GM21723 (cell line): Measurements from ENCODE around the gene CFAP74.
"Not testable (repeated sequence)": the region's sequence is repeated elsewhere in the genome, so short reads cannot be mapped to it uniquely, and the experiment has no call there.

Source experiments
- ATAC-seq: cut with Tn5 transposase; IDR thresholded peaks from one replicate; pipeline ENCODE4 v1.9.1; 2021; ENCODE audit warnings: mild to moderate bottlenecking, moderate library complexity; ENCODE audit not compliant: unreplicated experiment

CFAP74 gene

DNA sequence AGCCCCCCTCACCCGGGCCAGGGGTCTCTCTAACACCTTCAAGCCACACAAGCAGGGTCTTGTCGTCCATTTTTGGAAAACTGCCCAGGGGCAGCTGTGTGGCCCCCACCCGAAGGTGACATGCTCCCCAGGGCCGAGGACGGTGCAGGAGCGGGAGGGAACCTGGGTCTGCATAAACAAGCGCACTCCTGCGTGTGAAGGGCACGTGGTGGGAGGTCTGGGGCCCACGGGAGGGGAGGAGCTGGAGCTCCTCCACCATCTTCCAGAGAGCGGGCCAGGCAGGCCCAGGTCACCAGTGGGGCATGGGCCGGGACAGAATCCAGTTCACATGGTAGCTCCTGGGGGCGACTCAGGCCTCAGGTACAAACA lies 16.5 kb downstream of the CFAP74 start:
- ATAC-seq = no peak

DNA sequence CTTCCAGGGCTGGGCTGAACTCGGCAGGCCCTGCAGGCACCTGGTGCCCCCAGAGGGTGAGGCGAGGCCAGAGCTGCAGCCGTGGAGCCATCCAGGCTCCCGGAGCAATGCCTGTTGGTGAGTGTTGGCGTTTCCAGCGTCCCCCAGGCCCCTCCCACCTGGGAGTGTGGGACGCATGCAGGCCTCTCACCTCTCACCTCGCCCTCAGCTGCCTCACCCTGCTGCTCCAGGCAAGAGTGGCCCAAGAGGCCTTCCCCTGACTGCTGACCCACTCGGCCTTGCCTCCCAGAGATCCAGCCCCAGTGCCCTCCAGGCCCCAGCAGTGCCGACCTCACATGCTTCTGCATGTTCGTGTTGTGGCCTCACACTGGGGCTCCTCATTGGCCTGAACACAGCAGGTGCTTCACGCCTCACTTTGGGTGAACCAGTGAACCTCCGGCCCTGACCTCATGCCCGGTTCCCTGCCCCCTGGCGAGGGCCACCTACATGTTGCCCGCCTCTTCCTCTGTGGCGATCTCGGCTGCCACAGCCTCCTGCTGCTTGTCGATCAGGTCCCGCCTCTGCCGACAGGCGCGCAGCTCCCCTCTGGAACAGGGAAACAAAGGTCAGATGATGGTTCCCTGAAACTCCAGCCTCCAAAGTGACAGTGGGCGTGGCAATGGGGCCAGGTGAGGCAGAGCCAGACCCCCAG lies 17.0 kb downstream of the CFAP74 start:
- ATAC-seq = no peak

DNA sequence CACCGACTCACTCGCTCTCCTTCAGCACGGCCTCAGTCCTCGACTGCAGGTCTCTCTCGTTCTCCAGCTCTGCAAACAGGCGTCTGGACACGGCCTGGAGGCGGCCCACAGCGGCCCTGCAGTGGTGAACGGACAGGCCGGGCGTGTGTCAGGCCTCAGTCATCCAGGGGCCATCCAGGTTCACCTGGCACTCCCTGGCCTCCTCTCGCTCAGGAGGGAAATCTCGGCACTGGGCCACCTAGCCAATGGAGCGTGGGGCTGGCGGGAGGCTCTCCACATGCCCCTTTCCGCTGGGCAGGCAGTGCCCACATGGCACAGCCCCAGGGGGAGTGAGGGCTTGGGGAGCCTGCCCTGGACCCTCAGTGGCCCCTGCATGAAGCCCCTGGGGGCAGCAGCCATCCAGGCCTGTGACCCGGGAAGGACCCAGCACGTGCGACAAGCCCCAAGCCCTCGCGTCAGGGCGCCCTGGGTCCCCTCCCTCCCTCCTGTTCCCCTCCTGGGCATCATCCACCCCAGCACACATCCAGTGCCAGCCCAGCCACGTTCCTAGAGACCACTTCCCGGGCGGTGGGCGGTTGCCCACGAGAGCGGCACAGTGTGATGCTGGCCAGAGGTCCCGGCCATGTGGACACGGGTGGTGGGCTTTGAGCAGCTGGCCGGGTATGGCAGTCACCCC lies 18.1 kb downstream of the CFAP74 start:
- ATAC-seq = no peak

DNA sequence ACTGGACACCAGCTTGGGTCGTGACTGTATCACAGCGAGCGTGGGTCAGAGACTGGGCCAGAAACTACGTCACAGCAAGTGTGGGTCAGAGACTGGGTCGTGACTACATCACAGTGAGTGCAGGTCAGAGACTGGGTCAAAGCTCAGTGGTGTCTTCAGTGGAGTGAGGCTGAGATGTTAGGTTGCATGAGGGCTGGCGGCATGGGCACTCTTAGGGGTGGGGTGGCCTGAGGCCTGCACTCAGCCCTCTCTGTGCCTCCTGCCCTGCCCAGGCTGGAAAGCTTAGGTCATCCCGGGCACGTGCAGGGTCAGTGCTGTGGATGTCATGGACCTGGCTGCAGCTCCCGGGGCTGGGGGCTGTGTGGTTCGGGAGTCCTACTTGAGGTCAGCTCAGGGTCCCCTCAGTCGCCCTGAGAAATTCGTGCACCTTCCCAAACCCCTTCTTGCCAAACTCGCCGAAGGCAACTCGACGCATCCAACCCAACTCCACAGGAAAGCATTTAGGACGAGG lies 19.0 kb downstream of the CFAP74 start:
- no peak for ATAC-seq

DNA sequence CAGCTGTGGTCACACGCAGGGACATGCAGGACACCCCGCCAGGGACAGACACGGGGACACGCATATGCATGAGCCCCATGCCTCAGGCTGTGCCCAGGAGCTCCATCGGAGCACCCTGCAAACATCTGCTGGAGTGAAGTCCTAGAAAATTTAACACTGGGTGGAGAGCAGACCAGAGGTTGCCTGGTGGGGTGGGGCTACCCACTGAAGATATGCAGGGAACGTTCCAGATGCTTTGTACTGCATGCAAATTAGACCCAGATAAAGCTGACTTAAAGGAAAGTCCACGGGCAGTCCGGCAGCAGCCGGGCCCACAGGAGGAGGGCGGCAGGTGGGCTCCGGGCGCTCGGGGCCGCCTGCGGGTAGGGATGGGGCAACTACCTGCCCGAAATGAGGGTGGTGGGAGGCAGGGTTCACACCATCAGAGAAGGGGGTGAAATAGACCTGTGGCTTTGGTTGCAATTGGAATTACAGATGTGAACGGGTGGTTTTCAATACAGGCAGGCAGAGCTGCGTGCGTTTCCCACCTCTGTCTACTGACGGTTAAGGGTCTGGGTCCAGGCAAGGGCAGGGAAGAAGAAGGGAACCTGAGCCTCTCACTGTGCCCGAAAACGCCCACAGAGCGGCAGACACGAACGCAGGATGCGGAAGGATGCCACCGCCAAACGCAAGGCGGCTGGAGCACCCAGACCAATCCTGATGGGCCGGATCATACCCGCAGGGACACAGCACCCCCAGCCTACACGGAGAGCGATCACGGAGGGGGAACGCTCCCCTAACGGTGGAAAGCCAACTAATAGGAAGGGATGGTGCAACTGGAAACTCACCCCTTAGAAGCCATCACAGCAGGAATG lies 21.0 kb downstream of the CFAP74 start:
- ATAC-seq = no peak

DNA sequence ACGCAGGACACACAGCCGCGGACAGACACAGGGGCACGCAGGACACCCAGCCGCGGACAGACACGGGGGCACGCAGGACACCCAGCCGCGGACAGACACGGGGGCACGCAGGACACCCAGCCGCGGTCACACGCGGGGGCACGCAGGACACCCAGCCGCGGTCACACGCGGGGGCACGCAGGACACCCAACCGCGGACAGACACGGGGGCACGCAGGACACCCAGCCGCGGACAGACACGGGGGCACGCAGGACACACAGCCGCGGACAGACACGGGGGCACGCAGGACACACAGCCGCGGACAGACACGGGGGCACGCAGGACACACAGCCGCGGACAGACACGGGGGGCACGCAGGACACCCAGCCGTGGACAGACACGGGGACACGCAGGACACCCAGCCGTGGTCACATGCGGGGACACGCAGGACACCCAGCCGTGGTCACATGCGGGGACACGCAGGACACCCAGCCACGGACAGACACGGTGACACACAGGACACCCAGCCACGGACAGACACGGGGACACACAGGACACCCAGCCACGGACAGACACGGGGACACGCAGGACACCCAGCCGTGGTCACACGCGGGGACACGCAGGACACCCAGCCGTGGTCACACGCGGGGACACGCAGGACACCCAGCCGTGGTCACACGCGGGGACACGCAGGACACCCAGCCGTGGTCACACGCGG lies 21.8 kb downstream of the CFAP74 start:
- ATAC-seq = not testable (repeated sequence)

DNA sequence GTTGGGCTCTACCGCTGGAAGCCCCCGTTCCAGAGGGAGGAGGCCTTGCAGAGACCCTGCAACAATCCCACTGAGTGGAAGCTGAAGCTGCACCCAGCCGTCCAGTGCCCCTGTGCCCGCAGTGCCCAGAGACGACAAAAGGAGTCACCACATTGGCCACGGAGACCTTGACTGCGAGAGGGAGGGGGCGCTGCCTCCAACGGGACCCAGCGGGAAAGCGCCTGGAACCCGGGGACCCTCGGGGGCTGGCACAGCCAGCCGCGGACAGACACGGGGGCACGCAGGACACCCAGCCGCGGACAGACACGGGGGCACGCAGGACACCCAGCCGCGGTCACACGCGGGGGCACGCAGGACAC lies 22.5 kb downstream of the CFAP74 start:
- no peak for ATAC-seq

DNA sequence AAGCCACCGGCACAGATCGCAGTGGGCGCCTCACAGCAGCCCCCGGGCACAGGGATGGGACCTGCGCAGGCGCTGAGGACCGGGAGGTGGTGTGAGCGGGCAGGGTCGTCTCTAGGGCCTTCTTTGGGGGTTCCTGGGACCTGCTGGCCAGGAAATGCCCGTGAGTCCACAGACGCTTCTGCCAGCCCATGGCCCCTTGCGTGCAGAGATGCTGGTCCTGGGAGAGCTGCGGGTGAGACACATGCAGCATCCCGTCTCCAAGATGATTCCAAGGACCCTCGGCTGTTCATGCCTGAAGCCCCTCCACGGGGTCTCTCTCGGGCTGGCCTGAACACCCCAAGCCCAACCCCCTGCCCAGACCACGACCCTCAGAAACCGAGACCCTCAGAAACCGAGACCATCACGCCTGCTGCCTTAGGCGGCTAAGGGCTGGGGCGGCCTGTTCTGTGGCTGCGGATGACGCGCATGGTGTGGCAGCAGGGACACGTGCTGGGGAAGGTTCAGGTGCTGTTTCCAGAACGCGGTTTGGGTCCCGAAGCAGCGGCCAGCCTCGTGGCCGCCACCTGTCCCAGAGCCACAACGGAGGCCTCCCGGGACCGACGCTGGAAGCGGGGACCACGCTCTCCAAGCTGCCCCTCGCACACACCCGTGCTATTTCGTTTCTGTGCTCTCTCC lies 23.0 kb downstream of the CFAP74 start:
- no peak for ATAC-seq

DNA sequence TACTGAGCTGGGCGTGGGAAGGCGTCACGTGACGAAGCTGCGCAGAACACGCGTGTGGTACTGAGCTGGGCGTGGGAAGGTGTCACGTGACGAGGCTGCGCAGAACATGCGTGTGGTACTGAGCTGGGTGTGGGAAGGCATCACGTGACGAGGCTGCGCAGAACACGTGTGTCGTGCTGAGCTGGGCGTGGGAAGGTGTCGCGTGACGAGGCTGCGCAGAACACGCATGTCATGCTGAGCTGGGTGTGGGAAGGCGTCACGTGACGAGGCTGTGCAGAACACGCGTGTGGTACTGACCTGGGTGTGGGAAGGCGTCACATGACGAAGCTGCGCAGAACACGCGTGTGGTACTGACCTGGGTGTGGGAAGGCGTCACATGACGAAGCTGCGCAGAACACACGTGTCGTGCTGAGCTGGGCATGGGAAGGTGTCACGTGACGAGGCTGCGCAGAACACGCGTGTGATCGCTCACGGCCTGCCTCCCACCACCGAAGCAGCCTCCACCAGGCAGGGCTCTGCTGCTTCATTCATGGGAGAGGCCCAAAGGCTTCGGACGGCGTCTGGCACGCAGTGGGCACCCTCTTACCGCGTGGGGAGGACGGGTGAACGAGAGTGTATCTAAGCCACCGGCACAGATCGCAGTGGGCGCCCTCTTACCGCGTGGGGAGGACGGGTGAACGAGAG lies 24.0 kb downstream of the CFAP74 start:
- no peak for ATAC-seq

DNA sequence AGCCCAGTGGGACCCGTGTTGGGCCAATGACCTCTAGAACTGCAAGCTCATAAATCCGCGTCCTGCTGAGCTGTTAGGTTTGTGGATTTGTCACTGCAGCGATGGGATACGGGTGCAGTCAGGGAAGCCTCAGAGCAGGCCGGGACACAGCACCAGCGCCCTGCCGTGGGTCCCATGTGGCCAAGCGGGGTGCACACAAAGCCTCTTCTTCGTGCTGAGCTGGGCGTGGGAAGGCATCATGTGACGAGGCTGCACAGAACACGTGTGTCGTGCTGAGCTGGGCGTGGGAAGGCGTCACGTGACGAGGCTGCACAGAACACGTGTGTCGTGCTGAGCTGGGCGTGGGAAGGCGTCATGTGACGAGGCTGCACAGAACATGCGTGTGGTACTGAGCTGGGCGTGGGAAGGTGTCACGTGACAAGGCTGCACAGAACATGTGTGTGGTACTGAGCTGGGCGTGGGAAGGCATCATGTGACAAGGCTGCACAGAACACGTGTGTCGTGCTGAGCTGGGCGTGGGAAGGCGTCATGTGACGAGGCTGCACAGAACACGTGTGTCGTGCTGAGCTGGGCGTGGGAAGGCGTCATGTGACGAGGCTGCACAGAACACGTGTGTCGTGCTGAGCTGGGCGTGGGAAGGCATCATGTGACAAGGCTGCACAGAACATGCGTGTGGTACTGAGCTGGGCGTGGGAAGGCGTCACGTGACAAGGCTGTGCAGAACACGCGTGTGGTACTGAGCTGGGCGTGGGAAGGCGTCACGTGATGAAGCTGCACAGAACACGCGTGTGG lies 24.7 kb downstream of the CFAP74 start:
- ATAC-seq = not testable (repeated sequence)

DNA sequence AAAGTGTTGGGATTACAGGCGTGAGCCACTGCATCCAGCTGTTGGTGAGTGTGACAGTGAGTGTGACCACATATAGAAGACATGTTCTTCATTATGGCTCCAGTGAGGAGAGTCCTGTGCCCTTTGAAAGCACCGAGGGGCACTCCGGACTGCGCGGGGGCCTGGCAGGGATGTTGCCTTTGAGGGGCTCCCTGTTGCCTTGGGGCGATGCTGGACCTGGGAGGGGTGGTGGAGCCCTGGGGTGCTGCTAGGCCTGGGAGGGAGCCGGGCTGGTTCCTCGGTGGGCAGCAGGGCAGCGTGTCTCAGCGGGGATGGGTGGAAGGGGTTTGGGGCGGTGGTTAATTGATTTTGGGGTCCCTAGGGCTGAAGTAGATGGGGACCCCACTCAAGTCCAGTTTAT lies 25.5 kb downstream of the CFAP74 start:
- no peak for ATAC-seq

DNA sequence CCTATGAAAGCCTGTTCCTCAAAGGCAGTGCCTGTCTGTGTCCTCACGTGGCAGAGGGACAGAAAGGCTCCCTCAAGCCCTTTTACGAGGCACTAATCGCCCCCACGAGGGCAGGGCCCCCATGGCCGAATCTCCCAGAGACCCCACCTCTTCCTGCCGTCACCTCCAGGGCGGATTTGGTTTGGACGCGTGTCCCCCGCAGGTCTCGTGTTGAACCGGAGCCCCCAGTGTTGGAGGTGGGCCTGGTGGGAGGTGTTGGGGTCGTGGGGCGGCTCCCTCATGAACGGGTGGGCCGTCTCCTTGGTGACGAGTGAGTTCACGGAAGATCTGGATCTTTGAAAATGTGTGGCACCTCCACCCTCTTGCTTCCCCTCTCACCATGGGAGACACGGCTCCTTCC lies 27.6 kb downstream of the CFAP74 start:
- ATAC-seq = no peak

DNA sequence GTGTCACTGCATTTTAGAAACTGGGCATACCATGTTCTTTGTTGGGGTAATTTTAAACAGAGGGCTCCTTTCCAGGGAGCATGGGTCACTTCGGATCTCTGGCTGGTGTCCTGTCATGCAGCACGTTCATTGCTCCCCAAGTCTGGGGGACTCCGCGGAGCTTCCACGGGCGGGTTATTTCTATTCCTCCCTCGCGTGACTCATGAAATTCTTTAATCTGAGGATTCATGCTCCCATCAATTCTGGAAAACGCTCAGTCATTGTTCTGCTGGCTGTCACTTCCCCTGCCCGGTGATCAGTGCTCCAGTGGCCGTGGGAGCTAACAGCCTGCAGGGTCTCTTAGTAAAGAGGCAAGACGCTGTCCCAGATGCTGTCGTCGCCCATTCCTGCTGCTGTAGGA lies 28.1 kb downstream of the CFAP74 start:
- ATAC-seq = no peak

DNA sequence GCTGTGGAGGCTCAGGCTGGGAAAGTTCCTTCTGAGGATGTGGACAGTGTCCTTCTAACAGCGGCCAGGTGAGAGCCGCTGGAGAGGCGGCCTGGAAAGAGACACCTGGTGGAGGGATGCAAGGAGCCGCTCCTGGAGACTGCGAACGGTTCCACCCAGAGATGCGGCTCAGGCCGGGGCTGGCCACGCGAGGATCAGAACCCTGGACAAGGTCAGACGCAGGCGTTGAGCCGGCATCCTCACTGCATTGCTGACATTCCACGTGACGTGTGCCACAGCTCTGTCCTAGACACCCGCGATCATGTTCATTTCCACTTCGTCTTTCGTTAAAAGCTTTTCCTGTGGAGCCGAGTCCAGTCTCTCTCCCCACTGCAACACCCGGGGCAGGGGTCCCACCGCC lies 28.8 kb downstream of the CFAP74 start:
- no peak for ATAC-seq

DNA sequence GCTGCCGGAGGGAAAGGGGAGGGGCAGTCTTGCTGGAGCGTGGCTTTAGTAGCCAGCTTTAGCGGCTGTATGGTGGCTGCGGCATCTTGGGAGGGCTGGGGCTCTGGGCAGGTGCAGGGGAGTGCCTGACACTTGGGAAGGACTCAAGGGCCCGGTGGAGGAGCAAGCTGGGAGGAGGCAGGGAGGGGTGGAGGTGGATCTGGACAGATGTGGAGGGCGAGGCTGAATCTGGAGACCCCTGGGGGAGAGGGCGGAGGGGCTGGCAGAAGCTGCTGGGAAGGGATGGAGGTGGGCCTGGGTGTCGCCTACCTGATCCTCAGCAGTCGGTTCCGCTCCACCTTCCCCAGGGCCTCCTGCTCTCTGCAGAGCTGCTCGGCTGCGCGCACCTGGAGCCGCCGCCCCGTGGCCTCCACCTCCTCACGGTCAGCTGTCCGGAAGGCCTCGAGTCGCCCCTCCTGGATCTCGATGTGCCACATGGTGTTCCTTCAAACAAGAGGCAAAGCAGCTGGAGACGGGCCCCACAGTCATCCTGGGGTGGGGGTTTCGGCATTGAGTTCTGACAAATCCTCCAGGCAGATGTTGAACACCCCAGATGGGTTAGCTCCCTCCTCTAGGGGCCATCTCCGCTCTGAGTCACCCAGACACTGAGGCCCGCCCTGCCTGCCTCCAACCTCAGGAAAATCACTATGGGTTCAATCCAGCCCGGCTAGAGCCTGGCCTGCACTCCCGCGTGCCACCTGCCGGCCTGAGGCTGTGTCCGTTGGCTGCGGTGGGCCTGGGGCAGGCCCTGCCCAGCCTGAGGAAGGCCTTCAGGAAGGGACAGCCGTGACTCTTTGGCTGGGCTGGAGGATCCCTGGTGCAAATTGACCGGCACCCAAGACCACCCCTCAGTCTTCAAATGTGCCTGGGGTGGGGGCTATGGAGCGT lies 29.6 kb downstream of the CFAP74 start:
- ATAC-seq = no peak

DNA sequence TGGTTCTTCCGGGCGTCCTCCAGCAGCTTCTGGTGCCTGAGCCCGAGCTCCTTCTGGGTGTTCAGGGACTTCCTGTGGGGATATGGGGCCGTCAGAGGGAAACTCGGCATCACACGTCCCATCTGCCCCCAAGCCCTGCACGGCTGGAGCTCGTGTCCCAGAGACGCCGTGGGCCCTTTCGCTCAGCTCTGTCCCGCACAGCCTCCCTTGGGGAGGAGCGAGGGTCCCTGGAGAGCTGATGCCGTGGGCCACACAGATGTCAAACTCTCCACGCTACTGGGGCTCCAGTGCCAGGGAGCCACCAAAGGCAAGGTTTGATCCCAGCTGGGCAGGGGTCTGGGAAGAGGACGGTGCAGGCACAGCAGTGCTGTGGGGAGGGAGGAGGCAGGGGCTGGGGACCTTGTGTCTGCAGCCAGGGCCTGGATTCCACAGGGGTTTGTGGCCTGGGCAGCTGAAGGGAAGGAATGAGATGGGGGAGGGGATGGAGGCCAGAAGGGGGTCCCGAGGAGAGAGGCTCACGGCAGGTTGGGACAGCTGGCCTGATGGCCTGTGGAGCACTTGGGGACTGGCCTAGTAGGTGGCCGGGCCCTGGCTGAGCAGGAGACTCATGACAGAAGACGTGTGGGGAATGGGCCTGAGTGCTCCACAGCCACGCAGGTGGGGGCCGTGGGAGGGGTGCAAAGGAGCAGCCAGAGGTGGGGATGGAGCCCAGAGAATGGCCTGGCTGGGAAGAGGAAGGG lies 30.4 kb downstream of the CFAP74 start:
- no peak for ATAC-seq

DNA sequence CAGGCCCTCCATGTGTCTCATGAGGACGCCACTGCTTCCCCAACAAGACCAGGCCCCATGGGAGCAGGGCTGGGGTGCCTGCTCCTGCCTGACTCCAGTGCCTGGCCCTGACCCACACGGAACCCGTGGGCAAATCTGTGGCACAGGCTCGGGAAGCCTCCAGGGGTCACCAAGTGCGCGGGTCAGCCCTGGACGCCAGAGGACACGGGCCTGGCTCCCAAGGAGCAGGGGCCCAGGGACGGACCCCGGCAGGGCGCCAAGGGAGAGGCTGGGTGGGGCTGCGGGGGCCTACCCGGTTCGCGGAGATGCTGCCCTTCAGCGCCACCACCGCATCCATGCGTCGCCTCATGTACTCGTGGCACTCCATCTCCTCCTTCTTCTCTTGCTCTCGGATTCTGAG lies 31.9 kb downstream of the CFAP74 start:
- ATAC-seq = no peak

DNA sequence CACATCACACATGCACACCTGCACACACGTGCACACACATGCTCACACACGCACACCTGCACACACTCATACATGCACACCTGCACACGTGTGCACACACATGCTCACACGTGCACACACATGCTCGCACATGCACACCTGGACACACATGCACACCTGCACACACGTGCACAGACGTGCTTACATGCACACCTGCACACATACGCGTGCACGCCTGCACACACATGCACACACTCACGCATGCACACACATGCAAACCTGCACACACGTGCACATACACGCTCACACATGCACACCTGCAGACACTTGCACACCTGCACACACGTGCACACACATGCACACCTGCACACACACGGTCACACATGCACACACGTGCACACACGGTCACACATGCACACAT lies 32.6 kb downstream of the CFAP74 start:
- no peak for ATAC-seq
